SK-N-SH (cell line): Measurements from ENCODE around the gene CDH24.

ENCODE experiments used
- CHD2 ChIP-seq: fragments of 150-350 bp; IDR thresholded peaks from 2 replicates; pipeline ENCODE4 v1.6.1; 2018; ENCODE audit warnings: low read length; ENCODE audit not compliant: partially characterized antibody
- CTCF ChIP-seq: fragments of 200-600 bp; sonication (generic); IDR thresholded peaks from 2 replicates; pipeline ENCODE4 v1.6.1; 2017; ENCODE audit warnings: antibody characterized with exemption, mild to moderate bottlenecking, moderate library complexity
- MEF2A ChIP-seq: IDR thresholded peaks from 2 replicates; pipeline ENCODE4 v1.4.0; 2012; ENCODE audit warnings: low read depth, borderline replicate concordance
- POLR2AphosphoS5 ChIP-seq: IDR thresholded peaks from 2 replicates; pipeline ENCODE4 v1.6.1; 2012; ENCODE audit warnings: low read depth, low read length
- RXRA ChIP-seq: IDR thresholded peaks from 2 replicates; pipeline ENCODE4 v1.4.0; 2012; ENCODE audit warnings: low read depth, mild to moderate bottlenecking, borderline replicate concordance

- TF ChIP-seq CTCF (no peak), RXRA (no peak), MEF2A (no peak), CHD2 (no peak), POLR2AphosphoS5 (peak; percentile 88)
Measured at GRCh38 chr14:23095196-23096108, 38.1 kb upstream of the CDH24 start, which contains the start of gene C14orf119.
